ENCODE data around the gene FOXD1.

- no peak for TF ChIP-seq RAD21 (conservative IDR thresholded peaks at IDR 0.05 in 1 of 2, IDR thresholded peaks at IDR 0.05 in 1 of 2)
- TF ChIP-seq CTCF (IDR thresholded peaks at IDR 0.05), result no peak
- no peak for TF ChIP-seq HOXA7 (CRISPR knock-in tag; IDR thresholded peaks at IDR 0.05)
Observed at GRCh38 chr5:73494721-73495120, 46.1 kb upstream of the FOXD1 start.
